GM11168 (cell line): Measurements from ENCODE around the gene ALDH5A1.

ENCODE experiments used
- in situ Hi-C: fragments of 300-500 bp; cut with MboI; formaldehyde crosslinking; loops from one replicate; pipeline ENCODE4 v1.12.0; 2022; ENCODE audit warnings: low sequenced_read_pairs; ENCODE audit not compliant: unreplicated experiment

The ALDH5A1 gene

GRCh38 chr6:24522228-24523176 lies 27.7 kb downstream of the ALDH5A1 start:
- in situ Hi-C loops = no loop called here

- in situ Hi-C loops = no loop called here
These were observed 29.6 kb downstream of the ALDH5A1 start for GRCh38 chr6:24524329-24524728.

- in situ Hi-C loops = no loop called here
These were observed 30.0 kb downstream of the ALDH5A1 start for GRCh38 chr6:24524805-24525204.

- in situ Hi-C loops = no loop called here
These were observed 35.2 kb downstream of the ALDH5A1 start for GRCh38 chr6:24529985-24530384.

GRCh38 chr6:24534329-24534728 lies 39.6 kb downstream of the ALDH5A1 start:
- in situ Hi-C loops = no loop called here

GRCh38 chr6:24535210-24535609 lies 40.4 kb downstream of the ALDH5A1 start:
- in situ Hi-C loops = no loop called here

GRCh38 chr6:24536466-24536865 lies 41.7 kb downstream of the ALDH5A1 start:
- in situ Hi-C loops = no loop called here

GRCh38 chr6:24537082-24537699 lies 42.4 kb downstream of the ALDH5A1 start:
- in situ Hi-C loops = no loop called here

GRCh38 chr6:24537771-24538385 lies 43.1 kb downstream of the ALDH5A1 start:
- in situ Hi-C loops = no loop called here

GRCh38 chr6:24539416-24539815 lies 44.6 kb downstream of the ALDH5A1 start:
- in situ Hi-C loops = no loop called here

GRCh38 chr6:24540197-24540596 lies 45.4 kb downstream of the ALDH5A1 start:
- in situ Hi-C loops = no loop called here

GRCh38 chr6:24543683-24544082 lies 48.9 kb downstream of the ALDH5A1 start:
- in situ Hi-C loops = no loop called here

- in situ Hi-C loops = no loop called here
These were observed 50.4 kb downstream of the ALDH5A1 start for GRCh38 chr6:24545183-24545582.

- in situ Hi-C loops = no loop called here
These were observed 50.9 kb downstream of the ALDH5A1 start for GRCh38 chr6:24545691-24546090.

- in situ Hi-C loops = no loop called here
These were observed 51.7 kb downstream of the ALDH5A1 start for GRCh38 chr6:24546439-24546838.

GRCh38 chr6:24547243-24547642 lies 52.5 kb downstream of the ALDH5A1 start:
- in situ Hi-C loops = no loop called here

- in situ Hi-C loops = no loop called here
These were observed 54.4 kb downstream of the ALDH5A1 start for GRCh38 chr6:24549158-24549557.

- in situ Hi-C loops = no loop called here
These were observed 55.0 kb downstream of the ALDH5A1 start for GRCh38 chr6:24549674-24550353.

GRCh38 chr6:24551139-24551538 lies 56.4 kb downstream of the ALDH5A1 start:
- in situ Hi-C loops = no loop called here

GRCh38 chr6:24554474-24554873 lies 59.7 kb downstream of the ALDH5A1 start:
- in situ Hi-C loops = no loop called here

GRCh38 chr6:24558516-24558915 lies 63.7 kb downstream of the ALDH5A1 start:
- in situ Hi-C loops = no loop called here
